ENCODE results near the gene TRIM33.

The TRIM33 gene

GRCh38 chr1:114550336-114550735 is 39.3 kb upstream of the TRIM33 start:
- no peak overlapping the region for H3K4me3 ChIP-seq (ENCODE audit: low read depth, low read length)
- no peak for TF ChIP-seq CTCF (IDR thresholded peaks at IDR 0.05; ENCODE audit: low read depth, low read length, missing control alignments)
- in situ Hi-C loops (cut with HindIII; ENCODE audit: low sequenced_read_pairs): no loop called here
- DNase-seq (ENCODE audit: low read depth): no peak

DNA sequence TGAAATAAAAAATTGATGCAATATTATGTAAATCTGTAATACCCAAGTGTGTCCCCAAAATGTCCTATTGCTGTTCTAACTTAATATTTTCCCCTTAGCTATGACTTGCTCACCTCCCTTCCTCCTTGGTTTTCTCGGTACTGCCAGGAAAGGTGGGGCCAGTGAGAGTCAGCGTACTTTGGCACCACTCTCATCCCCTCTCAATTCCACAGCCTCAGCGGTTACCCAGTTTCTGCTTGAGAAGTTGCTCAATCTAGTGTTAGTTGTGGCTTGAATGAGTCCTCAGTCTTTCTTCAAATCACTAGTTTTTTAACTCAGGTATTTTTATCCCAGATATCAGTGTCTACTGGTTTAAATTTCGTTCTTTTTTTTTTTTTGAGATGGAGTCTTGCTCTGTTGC is 38.1 kb upstream of the TRIM33 start:
- in situ Hi-C loops (cut with HindIII; ENCODE audit: low sequenced_read_pairs): no loop called here
- H3K4me3 ChIP-seq (ENCODE audit: low read depth, low read length): no peak overlapping the region
- DNase-seq (ENCODE audit: low read depth): no peak
- TF ChIP-seq CTCF (IDR thresholded peaks at IDR 0.05; ENCODE audit: low read depth, low read length, missing control alignments): no peak

DNA sequence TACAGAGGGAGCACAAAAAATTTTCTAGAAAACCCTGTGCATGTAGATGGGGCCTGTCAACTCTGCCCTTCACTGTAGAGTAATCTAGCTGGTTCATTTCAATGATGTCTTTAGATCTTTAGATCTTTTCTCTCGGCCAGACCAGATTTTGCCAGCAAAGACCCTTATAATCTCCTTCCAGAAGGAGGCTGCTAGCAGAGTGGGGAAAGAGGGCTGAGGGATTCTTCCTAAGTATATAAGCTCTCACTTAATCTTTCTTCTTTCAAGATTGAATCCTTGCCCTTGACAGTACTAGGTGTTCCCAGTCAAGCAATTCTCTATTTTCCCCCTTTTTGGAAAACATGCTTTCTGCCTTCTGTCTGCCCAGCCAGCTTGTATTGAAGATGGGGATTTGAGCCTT is 36.1 kb upstream of the TRIM33 start:
- no peak overlapping the region for H3K4me3 ChIP-seq (ENCODE audit: low read depth, low read length)
- in situ Hi-C loops (cut with HindIII; ENCODE audit: low sequenced_read_pairs): no loop called here
- DNase-seq (ENCODE audit: low read depth): no peak
- TF ChIP-seq CTCF (IDR thresholded peaks at IDR 0.05; ENCODE audit: low read depth, low read length, missing control alignments): no peak

DNA sequence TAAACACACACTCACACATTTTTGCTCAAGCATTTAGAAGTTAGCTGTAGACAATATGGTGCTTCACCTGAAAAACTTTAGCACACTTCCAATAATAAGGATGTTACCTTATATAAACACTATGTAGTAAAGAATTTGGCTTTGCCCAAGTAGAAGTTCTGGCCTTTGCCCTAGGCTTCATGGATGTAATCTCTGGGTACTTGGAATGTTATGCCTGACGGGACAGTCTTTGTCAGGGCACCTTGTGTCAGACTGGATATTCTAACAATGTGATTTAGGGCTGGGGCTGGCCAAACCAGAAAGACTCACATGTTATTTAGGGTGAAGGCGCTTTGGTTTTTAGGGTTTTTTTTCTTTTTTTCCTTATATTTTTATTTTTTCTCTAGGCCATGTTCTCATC is 34.8 kb upstream of the TRIM33 start:
- H3K4me3 ChIP-seq (ENCODE audit: low read depth, low read length): no peak overlapping the region
- in situ Hi-C loops (cut with HindIII; ENCODE audit: low sequenced_read_pairs): no loop called here
- DNase-seq (ENCODE audit: low read depth): no peak
- TF ChIP-seq CTCF (IDR thresholded peaks at IDR 0.05; ENCODE audit: low read depth, low read length, missing control alignments): no peak

GRCh38 chr1:114545315-114545714 is 34.3 kb upstream of the TRIM33 start:
- DNase-seq (ENCODE audit: low read depth): no peak
- no peak overlapping the region for H3K4me3 ChIP-seq (ENCODE audit: low read depth, low read length)
- in situ Hi-C loops (cut with HindIII; ENCODE audit: low sequenced_read_pairs): no loop called here
- no peak for TF ChIP-seq CTCF (IDR thresholded peaks at IDR 0.05; ENCODE audit: low read depth, low read length, missing control alignments)

GRCh38 chr1:114540821-114541220 is 29.8 kb upstream of the TRIM33 start:
- H3K4me3 ChIP-seq (ENCODE audit: low read depth, low read length): no peak overlapping the region
- TF ChIP-seq CTCF (IDR thresholded peaks at IDR 0.05; ENCODE audit: low read depth, low read length, missing control alignments): no peak
- in situ Hi-C loops (cut with HindIII; ENCODE audit: low sequenced_read_pairs): no loop called here

GRCh38 chr1:114540272-114540671 is 29.3 kb upstream of the TRIM33 start:
- in situ Hi-C loops (cut with HindIII; ENCODE audit: low sequenced_read_pairs): no loop called here
- DNase-seq (ENCODE audit: low read depth): no peak
- no peak overlapping the region for H3K4me3 ChIP-seq (ENCODE audit: low read depth, low read length)
- TF ChIP-seq CTCF (IDR thresholded peaks at IDR 0.05; ENCODE audit: low read depth, low read length, missing control alignments): no peak

More at GRCh38 chr1:114540821-114541220, 29.8 kb upstream of the TRIM33 start:
- DNase-seq (ENCODE audit: low read depth): no peak
